NB4 (cell line): ENCODE data around the gene GALNT15.

Experiments
- DNase-seq: peaks from one replicate; pipeline ENCODE4 v3.0.0; 2010; ENCODE audit warnings: low read depth
- H3K4me3 ChIP-seq: one replicate; pipeline ENCODE4 v1.5.1; 2011; ENCODE audit warnings: mild to moderate bottlenecking, low read depth, low read length, moderate library complexity
- MYC ChIP-seq: IDR thresholded peaks from 2 replicates; pipeline ENCODE4 v1.6.1; 2011; ENCODE audit warnings: low read depth, low read length
- POLR2A ChIP-seq: IDR thresholded peaks from 2 replicates; pipeline ENCODE4 v1.6.1; 2011; ENCODE audit warnings: mild to moderate bottlenecking; ENCODE audit not compliant: insufficient read length; ENCODE audit errors: extremely low read depth
- TF ChIP-seq, protein P1 (sequence below): IDR thresholded peaks from 2 replicates; pipeline ENCODE4 v1.6.1; 2011; ENCODE audit warnings: low read depth, low read length
- TF ChIP-seq, protein P2 (sequence below): IDR thresholded peaks from one replicate; pipeline ENCODE4 v1.5.1; 2012; ENCODE audit warnings: low read depth, low read length

The GALNT15 gene

GRCh38 chr3:16171009-16171408 lies 3.5 kb upstream of the GALNT15 start:
- no peak for TF ChIP-seq POLR2A
- TF ChIP-seq, protein P1, sequence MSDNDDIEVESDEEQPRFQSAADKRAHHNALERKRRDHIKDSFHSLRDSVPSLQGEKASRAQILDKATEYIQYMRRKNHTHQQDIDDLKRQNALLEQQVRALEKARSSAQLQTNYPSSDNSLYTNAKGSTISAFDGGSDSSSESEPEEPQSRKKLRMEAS: no peak
- H3K4me3 ChIP-seq: no peak overlapping the region
- no peak for DNase-seq

GRCh38 chr3:16171825-16172224 lies 2.7 kb upstream of the GALNT15 start:
- TF ChIP-seq, protein P2, sequence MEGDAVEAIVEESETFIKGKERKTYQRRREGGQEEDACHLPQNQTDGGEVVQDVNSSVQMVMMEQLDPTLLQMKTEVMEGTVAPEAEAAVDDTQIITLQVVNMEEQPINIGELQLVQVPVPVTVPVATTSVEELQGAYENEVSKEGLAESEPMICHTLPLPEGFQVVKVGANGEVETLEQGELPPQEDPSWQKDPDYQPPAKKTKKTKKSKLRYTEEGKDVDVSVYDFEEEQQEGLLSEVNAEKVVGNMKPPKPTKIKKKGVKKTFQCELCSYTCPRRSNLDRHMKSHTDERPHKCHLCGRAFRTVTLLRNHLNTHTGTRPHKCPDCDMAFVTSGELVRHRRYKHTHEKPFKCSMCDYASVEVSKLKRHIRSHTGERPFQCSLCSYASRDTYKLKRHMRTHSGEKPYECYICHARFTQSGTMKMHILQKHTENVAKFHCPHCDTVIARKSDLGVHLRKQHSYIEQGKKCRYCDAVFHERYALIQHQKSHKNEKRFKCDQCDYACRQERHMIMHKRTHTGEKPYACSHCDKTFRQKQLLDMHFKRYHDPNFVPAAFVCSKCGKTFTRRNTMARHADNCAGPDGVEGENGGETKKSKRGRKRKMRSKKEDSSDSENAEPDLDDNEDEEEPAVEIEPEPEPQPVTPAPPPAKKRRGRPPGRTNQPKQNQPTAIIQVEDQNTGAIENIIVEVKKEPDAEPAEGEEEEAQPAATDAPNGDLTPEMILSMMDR: no peak
- TF ChIP-seq MYC: no peak
- TF ChIP-seq, protein P1: no peak
- TF ChIP-seq POLR2A: no peak

DNA sequence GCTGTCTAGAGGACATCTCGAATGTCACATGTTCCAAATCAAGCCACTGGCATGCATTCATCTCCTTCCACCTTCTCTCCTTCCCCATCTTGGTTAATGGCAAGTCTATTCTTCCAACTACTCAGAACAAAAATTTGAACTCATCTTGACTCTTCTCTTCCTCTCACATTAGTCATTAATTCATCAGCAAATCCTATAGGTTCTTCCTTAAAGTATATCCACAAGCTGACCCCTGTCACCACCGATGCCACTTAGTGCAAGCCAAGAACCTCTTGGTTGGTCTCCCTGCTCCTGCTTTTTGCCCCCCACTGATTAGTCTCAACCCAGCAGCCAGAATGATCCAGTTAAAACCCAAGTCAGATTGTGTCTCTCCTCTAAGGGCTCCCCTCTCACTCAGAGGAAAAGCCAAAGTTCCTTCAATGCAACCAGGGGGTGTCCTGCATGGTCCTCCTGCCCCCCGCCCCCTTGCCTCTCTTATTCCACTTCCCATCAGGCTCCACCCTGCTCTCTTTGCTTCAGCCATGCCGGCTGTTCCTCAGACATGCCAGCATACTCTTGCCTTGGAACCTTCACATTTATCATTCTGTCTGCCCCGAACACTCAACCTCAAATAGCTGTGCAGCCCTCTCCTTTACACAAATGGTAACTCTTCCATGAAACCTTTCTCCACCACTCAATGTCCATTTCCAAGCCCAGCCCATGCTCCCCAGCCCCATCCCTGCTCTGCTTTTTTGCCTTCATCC lies 1.0 kb upstream of the GALNT15 start:
- TF ChIP-seq, protein P2: no peak
- TF ChIP-seq, protein P1: no peak
- TF ChIP-seq MYC: no peak
- TF ChIP-seq POLR2A: no peak
- DNase-seq: no peak
- no peak overlapping the region for H3K4me3 ChIP-seq

More at GRCh38 chr3:16171825-16172224, 2.7 kb upstream of the GALNT15 start:
- DNase-seq: no peak
- H3K4me3 ChIP-seq: no peak overlapping the region

DNA sequence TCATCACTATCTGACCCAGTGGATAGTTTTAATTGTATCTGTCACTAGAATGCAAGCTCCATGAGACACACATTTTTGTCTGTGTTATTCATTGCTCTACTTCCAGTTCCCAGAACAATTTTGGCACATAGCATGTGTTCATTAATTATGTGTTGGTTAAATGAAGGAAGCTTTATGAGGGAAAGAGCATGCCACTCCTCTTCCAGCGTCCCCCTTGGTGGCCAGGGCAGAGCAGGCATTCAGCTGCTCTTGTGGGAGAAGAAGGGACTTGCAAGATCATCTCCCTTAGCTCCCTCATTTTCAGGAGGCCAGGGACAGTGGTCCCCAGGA lies 489 bp upstream of the GALNT15 start:
- H3K4me3 ChIP-seq: no peak overlapping the region
- DNase-seq: no peak
- TF ChIP-seq, protein P1: no peak

GRCh38 chr3:16174976-16175901 lies 759 bp downstream of the GALNT15 start:
- TF ChIP-seq, protein P2: no peak
- TF ChIP-seq, protein P1: no peak
- TF ChIP-seq POLR2A (no peak), MYC (no peak)
- H3K4me3 ChIP-seq: no peak overlapping the region
- DNase-seq: no peak

DNA sequence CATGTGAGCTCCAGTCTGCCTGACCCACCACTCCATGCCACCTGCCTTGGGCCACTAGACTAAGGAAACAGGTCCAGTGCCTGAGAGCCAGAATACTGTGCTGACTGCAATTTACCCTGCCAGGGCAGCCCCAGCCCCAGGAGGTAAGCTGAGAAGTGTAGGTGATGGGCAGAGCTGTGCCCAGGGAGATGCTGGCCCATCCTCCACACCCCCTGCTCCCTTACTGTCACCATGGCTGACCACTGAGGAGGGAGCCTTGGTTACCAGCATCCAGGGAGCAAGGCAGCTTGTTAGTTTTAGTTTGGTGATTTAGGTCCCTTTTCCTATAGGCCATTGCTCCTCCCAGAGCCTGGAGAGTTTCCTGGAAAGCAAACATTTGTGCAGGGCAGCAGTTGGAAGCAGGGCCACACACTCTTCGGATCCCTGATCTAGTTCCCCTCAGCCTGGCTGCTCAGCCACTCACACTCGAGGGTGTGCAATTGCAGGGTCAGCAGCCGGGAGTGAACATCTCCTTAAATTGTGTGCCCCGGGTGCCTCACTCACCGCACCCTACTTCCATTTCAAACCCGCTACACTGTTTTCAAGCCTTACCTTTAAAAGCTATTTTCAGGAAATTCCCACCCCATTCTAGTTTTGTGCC lies 2.0 kb downstream of the GALNT15 start:
- no peak overlapping the region for H3K4me3 ChIP-seq
- no peak for DNase-seq
- TF ChIP-seq, protein P1: no peak
- TF ChIP-seq MYC (no peak), POLR2A (no peak)
- TF ChIP-seq, protein P2: no peak
